ENCODE measurements around the gene TCEA3. TPM values are rescaled to one million over a fixed set of nuclear protein-coding genes. Genes with fewer than 3 reads are reported as not detected.

TCEA3 gene
- total RNA-seq, 4 donors from 2014 or later, result 26.8 to 50.4 (median 48.0) TPM

DNA sequence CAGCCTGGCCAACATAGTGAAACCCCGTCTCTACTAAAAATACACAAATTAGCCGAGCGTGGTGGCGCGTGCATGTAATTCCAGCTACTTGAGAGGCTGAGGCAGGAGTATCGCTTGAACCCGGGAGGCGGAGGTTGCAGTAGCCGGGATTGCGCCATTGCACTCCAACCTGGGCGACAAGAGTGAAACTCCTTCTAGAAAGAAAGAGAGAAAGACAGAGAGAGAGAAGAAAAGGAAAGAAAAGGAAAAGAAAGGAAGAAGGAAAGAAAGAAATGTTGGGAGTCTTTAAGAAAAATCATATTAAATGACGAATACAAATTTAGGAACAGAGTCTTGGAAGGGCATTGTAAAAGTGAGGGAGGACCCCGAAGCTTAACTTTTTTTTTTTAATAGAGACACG, 78.6 kb downstream of the TCEA3 start:
- intact Hi-C loops (cut with DNase I), result loop anchor here (10.0 kb wide), 1 partner anchor 59 kb away; no protein-coding TSS in a partner anchor
- Histone ChIP-seq H3K4me1 (peaks cover 19 to 22% of the 10 kb centered on the region in 2 donors), H3K27ac (no peak overlapping the region), H3K27me3 (no peaks in the 10 kb centered on the region), H3K9me3 (no peaks in the 10 kb centered on the region), H3K4me3 (replicated peaks in 1 of 3) (no peak overlapping the region), H3K36me3 (no peaks in the 10 kb centered on the region)
- WGBS, 2 donors, result 94 to 96% methylated on average over 14 of the region's 14 CpGs
- TF ChIP-seq POLR2A (IDR thresholded peaks at IDR 0.05), result no peak
- TF ChIP-seq, protein P1, sequence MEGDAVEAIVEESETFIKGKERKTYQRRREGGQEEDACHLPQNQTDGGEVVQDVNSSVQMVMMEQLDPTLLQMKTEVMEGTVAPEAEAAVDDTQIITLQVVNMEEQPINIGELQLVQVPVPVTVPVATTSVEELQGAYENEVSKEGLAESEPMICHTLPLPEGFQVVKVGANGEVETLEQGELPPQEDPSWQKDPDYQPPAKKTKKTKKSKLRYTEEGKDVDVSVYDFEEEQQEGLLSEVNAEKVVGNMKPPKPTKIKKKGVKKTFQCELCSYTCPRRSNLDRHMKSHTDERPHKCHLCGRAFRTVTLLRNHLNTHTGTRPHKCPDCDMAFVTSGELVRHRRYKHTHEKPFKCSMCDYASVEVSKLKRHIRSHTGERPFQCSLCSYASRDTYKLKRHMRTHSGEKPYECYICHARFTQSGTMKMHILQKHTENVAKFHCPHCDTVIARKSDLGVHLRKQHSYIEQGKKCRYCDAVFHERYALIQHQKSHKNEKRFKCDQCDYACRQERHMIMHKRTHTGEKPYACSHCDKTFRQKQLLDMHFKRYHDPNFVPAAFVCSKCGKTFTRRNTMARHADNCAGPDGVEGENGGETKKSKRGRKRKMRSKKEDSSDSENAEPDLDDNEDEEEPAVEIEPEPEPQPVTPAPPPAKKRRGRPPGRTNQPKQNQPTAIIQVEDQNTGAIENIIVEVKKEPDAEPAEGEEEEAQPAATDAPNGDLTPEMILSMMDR (IDR thresholded peaks at IDR 0.05), result no peak
- no peak for DNase-seq

DNA sequence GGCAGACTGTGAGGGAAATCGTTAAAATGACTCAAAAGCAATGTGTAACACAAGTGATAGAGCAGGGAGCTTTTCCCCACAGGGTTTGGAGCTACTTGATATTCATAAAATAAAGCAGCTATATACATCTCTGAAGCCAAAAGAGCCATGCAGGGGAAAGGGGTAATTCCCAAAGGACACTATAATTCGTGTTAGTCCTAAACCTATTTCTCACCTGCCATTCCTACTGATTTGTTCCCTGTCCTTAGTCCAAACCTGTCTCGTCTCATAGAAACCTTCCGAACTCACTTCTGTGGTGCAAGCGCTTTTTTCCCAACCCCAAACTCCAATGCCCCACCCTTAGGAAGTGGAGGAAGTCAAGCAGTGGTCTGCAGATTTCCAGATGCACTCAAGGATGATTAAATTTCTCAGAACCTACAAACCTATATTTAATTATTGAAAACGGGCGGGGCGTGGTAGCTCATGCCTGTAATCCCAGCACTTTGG, 79.5 kb downstream of the TCEA3 start:
- Histone ChIP-seq H3K4me1 (peaks cover 27 to 31% of the 10 kb centered on the region in 2 donors), H3K27me3 (no peaks in the 10 kb centered on the region), H3K9me3 (no peaks in the 10 kb centered on the region), H3K27ac (peak overlapping the region; percentile 89 to 99 (median 96)), H3K36me3 (no peaks in the 10 kb centered on the region), H3K4me3 (replicated peaks in 1 of 3) (peak overlapping the region in 2 of 3 donors; percentile 34 to 95)
- no peak for TF ChIP-seq POLR2A (IDR thresholded peaks at IDR 0.05)
- intact Hi-C loops (cut with DNase I), result loop anchor here (10.0 kb wide), 1 partner anchor 60 kb away; no protein-coding TSS in a partner anchor
- 35 to 41% methylated on average over 8 of the region's 8 CpGs for WGBS, 2 donors
- no peak for DNase-seq

DNA sequence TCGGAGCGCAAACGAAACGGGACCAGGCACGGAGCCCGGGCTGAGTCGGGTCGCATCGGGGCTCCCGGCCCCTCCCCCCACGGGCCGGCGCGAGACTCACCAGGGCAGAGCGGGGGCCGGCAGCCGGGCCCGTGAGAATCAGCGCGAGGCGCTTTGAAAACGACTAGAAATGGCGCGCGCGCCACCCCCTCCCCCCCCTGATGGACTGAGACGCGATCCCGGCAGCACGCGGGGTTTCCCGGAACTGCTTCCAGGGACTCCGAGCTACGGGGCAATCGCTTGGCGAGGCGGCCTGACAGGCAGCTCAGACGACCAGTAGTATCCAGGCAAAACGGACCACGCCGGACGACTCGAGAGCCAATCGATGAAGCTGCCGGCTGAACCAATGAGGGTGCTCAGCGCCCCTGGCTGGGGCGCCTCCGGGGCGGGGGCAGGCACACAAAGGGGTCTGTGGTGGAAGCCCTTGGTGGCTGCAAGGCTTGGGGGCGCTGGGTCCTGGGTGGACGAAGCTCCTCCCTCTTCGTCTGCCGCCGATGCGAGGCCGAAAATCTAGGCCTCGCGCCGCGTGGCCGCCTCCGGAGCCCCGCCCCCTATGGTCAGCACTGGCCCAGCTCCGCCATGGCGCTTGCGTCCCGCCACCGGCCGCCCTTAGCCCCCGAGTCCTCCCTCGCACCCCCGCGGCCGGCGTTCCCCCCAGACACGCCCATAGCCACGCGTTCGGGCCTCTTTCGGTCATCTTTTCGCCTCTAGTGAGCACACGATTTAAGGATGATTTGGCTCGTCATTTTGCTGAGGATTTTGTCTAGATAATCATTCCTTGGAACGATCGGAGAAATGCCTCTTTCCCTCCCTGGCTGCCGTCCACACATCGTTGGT, 80.2 kb downstream of the TCEA3 start, which contains the start of gene HNRNPR:
HNRNPR (minus strand) TSS at position 174 of the 876 bp plus-strand sequence. CDS start 3,276 bp downstream, outside the sequence.
- H3K4me1 ChIP-seq, result peaks cover 28 to 34% of the 10 kb centered on the region in 2 donors
- H3K27me3 ChIP-seq, result no peaks in the 10 kb centered on the region
- intact Hi-C loops (cut with DNase I), result loop anchor here (10.0 kb wide), 1 partner anchor 60 kb away; no protein-coding TSS in a partner anchor
- peak within 1 kb of the TSS; percentile 89 to 99 (median 96) for H3K27ac ChIP-seq
- peak within 1 kb of the TSS; percentile 49 to 95 (median 78) for H3K4me3 ChIP-seq (replicated peaks in 1 of 3)
- 0% methylated on average over 10 to 22 of the region's 87 CpGs for WGBS, 2 donors
- H3K9me3 ChIP-seq, result no peaks in the 10 kb centered on the region
- no peaks in the 10 kb centered on the region for H3K36me3 ChIP-seq
- TF ChIP-seq POLR2A (IDR thresholded peaks at IDR 0.05), result peak; percentile 74 to 83
- TF ChIP-seq, protein P1 (IDR thresholded peaks at IDR 0.05), result no peak
- peak; percentile 100 for DNase-seq

- peak overlapping the region; percentile 49 to 95 (median 78) for H3K4me3 ChIP-seq (replicated peaks in 1 of 3)
- H3K9me3 ChIP-seq, result no peaks in the 10 kb centered on the region
- no peaks in the 10 kb centered on the region for H3K27me3 ChIP-seq
- peak; percentile 26 to 33 for DNase-seq
- H3K27ac ChIP-seq, result peak overlapping the region; percentile 89 to 99 (median 96)
- TF ChIP-seq, protein P1 (IDR thresholded peaks at IDR 0.05), result no peak
- peak in 1 of 2 donors; percentile 16 for TF ChIP-seq POLR2A (IDR thresholded peaks at IDR 0.05)
- WGBS, 2 donors, result 0 to 1% methylated on average over 12 to 18 of the region's 66 CpGs
- intact Hi-C loops (cut with DNase I), result loop anchor here (10.0 kb wide), 1 partner anchor 61 kb away; no protein-coding TSS in a partner anchor
- peaks cover 28 to 42% of the 10 kb centered on the region in 2 donors for H3K4me1 ChIP-seq
- no peaks in the 10 kb centered on the region for H3K36me3 ChIP-seq
Measured at GRCh38 chr1:23343221-23344110, 81.1 kb downstream of the TCEA3 start.
